ENCODE data around the gene C22orf23.

C22orf23 gene

DNA sequence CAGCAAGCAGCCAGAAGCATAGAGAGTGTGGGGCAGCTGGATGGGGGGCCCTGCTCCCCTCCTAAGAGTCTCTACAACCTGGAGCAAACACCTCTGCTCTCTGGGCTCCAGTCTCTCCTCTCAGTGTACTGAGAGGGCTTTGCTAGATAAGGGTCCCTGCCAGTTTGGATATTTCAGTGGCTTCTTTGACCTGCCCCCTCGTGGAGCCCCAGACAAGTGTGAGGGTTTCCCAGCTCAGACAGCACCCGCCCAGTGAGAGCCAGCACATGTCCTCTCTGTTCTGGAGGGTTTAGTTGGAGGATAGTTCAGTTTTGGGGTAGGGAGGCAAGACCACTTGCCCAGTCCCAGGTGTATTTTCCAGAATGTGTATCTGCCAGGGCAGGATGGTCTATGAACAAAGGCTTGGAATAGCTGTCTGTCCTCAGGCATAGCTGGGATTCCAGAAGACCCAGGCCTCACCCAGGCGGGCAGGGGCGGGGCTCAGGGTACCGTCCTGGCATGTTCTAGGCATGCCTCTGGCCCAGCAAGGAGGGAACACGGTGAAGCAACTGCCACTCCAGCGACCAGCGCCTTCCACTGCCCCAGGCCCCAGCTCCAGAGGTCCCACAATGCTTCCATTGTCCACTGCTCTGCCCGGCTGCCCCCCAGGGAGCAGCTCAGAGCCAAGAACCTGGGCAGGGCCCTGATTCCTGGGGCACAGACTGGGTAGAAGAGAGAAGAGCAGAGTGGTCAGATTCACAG lies 54.8 kb downstream of the C22orf23 start:
- TF ChIP-seq EZH2phosphoT487 (IDR thresholded peaks at IDR 0.05; ENCODE audit: low read depth): no peak
- TF ChIP-seq, protein P1, sequence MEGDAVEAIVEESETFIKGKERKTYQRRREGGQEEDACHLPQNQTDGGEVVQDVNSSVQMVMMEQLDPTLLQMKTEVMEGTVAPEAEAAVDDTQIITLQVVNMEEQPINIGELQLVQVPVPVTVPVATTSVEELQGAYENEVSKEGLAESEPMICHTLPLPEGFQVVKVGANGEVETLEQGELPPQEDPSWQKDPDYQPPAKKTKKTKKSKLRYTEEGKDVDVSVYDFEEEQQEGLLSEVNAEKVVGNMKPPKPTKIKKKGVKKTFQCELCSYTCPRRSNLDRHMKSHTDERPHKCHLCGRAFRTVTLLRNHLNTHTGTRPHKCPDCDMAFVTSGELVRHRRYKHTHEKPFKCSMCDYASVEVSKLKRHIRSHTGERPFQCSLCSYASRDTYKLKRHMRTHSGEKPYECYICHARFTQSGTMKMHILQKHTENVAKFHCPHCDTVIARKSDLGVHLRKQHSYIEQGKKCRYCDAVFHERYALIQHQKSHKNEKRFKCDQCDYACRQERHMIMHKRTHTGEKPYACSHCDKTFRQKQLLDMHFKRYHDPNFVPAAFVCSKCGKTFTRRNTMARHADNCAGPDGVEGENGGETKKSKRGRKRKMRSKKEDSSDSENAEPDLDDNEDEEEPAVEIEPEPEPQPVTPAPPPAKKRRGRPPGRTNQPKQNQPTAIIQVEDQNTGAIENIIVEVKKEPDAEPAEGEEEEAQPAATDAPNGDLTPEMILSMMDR (IDR thresholded peaks at IDR 0.05; ENCODE audit: low read depth, low read length): no peak
- no peaks in the 10 kb centered on the region for H3K27me3 ChIP-seq (ENCODE audit: low read depth, low read length)
- no peaks in the 10 kb centered on the region for H3K79me2 ChIP-seq (ENCODE audit: low read length)
- no peaks in the 10 kb centered on the region for H3K4me1 ChIP-seq (ENCODE audit: low read length)
- H3K27ac ChIP-seq (ENCODE audit: low read length): no peak overlapping the region
- H3K4me3 ChIP-seq (ENCODE audit: low read length): no peak overlapping the region
- no peak overlapping the region for H3K9ac ChIP-seq (ENCODE audit: low read length)
- H3K9me3 ChIP-seq (ENCODE audit: insufficient read depth, low read length): no peaks in the 10 kb centered on the region
- H2AFZ ChIP-seq (ENCODE audit: low read depth, low read length): no peak overlapping the region
- H3K4me2 ChIP-seq (ENCODE audit: low read length): no peak overlapping the region
- H4K20me1 ChIP-seq (ENCODE audit: insufficient read depth, low read length): no peaks in the 10 kb centered on the region
- no peaks in the 10 kb centered on the region for H3K36me3 ChIP-seq (replicated peaks; ENCODE audit: low read depth, low read length)

DNA sequence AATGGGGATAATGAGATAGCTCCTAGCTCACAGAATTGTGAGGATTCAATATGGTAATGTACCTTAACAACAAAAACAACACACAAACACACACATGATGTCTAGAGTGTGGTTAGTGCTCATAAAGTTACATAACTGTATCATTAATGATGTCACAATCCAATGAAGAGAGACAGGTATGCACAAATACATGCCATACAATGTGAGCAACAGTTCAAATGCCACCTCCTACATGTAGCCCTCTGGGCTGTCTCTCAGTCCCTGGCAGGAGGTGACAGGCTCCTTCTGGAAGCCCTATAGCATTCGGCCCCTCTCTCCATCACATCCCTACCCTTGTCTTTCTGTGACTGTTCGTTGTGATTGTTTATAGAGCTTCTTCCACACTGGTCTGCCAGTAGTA lies 55.6 kb downstream of the C22orf23 start:
- H3K79me2 ChIP-seq (ENCODE audit: low read length): no peaks in the 10 kb centered on the region
- no peak overlapping the region for H3K9ac ChIP-seq (ENCODE audit: low read length)
- no peak overlapping the region for H3K4me2 ChIP-seq (ENCODE audit: low read length)
- no peak overlapping the region for H2AFZ ChIP-seq (ENCODE audit: low read depth, low read length)
- H3K4me1 ChIP-seq (ENCODE audit: low read length): no peaks in the 10 kb centered on the region
- TF ChIP-seq, protein P1 (IDR thresholded peaks at IDR 0.05; ENCODE audit: low read depth, low read length): no peak
- TF ChIP-seq EZH2phosphoT487 (IDR thresholded peaks at IDR 0.05; ENCODE audit: low read depth): no peak
- no peaks in the 10 kb centered on the region for H4K20me1 ChIP-seq (ENCODE audit: insufficient read depth, low read length)
- no peaks in the 10 kb centered on the region for H3K9me3 ChIP-seq (ENCODE audit: insufficient read depth, low read length)
- no peaks in the 10 kb centered on the region for H3K36me3 ChIP-seq (replicated peaks; ENCODE audit: low read depth, low read length)
- no peaks in the 10 kb centered on the region for H3K27me3 ChIP-seq (ENCODE audit: low read depth, low read length)
- no peak overlapping the region for H3K4me3 ChIP-seq (ENCODE audit: low read length)
- no peak overlapping the region for H3K27ac ChIP-seq (ENCODE audit: low read length)

DNA sequence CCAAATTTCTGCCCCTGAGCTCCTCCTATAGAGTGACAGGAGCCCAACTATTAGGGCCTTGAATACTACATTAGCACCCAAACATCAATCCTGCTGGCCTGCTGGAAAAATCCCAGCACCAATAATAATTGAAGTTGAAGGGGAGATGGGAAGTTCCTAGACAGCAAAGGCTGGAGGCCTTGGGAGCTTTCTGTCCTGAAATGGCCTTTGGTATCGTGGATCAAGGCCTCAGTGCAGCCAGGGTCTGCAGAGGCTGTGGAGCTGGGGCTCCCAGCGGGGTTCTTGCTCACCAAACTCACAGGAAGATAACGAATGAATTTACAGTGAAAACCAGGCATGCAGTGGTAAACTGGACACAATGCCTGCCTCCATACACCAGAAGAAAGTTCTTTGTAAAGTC lies 56.5 kb downstream of the C22orf23 start:
- Histone ChIP-seq H3K27me3 (ENCODE audit: low read depth, low read length) (no peaks in the 10 kb centered on the region), H2AFZ (ENCODE audit: low read depth, low read length) (no peak overlapping the region), H3K79me2 (ENCODE audit: low read length) (no peaks in the 10 kb centered on the region), H3K9me3 (ENCODE audit: insufficient read depth, low read length) (no peaks in the 10 kb centered on the region), H3K36me3 (replicated peaks; ENCODE audit: low read depth, low read length) (peaks cover 5% of the 10 kb centered on the region), H3K9ac (ENCODE audit: low read length) (no peak overlapping the region), H3K4me2 (ENCODE audit: low read length) (no peak overlapping the region), H3K4me1 (ENCODE audit: low read length) (no peaks in the 10 kb centered on the region), H3K27ac (ENCODE audit: low read length) (no peak overlapping the region), H4K20me1 (ENCODE audit: insufficient read depth, low read length) (no peaks in the 10 kb centered on the region), H3K4me3 (ENCODE audit: low read length) (no peak overlapping the region)
- TF ChIP-seq, protein P1 (IDR thresholded peaks at IDR 0.05; ENCODE audit: low read depth, low read length): no peak
- no peak for TF ChIP-seq EZH2phosphoT487 (IDR thresholded peaks at IDR 0.05; ENCODE audit: low read depth)

DNA sequence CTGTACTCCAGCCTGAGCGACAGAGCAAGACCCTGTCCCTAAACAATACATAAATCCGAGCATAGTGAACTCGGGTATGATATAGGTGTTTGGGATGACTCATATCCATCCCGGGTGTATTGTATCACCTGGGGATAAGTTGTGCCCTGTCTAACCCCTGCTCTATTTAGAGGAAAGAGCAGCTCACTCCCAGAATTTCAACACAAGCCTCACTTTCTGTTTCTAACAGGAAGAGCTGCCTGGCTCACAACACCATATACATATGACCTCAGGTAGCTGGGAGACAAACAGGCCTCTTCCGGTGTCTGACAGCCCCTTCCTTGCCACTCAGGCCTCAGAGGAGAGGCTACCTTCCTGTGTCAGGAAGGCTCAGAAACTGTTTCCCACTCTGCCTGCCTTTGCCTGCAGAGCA lies 57.2 kb downstream of the C22orf23 start:
- no peaks in the 10 kb centered on the region for H3K9me3 ChIP-seq (ENCODE audit: insufficient read depth, low read length)
- no peak overlapping the region for H3K4me3 ChIP-seq (ENCODE audit: low read length)
- H3K36me3 ChIP-seq (replicated peaks; ENCODE audit: low read depth, low read length): peaks cover 8% of the 10 kb centered on the region
- H3K27me3 ChIP-seq (ENCODE audit: low read depth, low read length): no peaks in the 10 kb centered on the region
- no peak overlapping the region for H3K4me2 ChIP-seq (ENCODE audit: low read length)
- H3K79me2 ChIP-seq (ENCODE audit: low read length): no peaks in the 10 kb centered on the region
- no peak overlapping the region for H3K9ac ChIP-seq (ENCODE audit: low read length)
- no peak overlapping the region for H3K27ac ChIP-seq (ENCODE audit: low read length)
- no peak for TF ChIP-seq EZH2phosphoT487 (IDR thresholded peaks at IDR 0.05; ENCODE audit: low read depth)
- TF ChIP-seq, protein P1 (IDR thresholded peaks at IDR 0.05; ENCODE audit: low read depth, low read length): no peak
- H4K20me1 ChIP-seq (ENCODE audit: insufficient read depth, low read length): no peaks in the 10 kb centered on the region
- H2AFZ ChIP-seq (ENCODE audit: low read depth, low read length): no peak overlapping the region
- H3K4me1 ChIP-seq (ENCODE audit: low read length): no peaks in the 10 kb centered on the region
